OCI-LY3 (cell line): ENCODE measurements around the gene CAMSAP2.

Experiments used
- H2AFZ ChIP-seq: fragments of 200-600, 300-600 bp; shearing (Covaris generic); 2 replicates; pipeline ENCODE4 v1.6.0; 2014; ENCODE audit warnings: antibody characterized with exemption, low read depth, low read length
- H3K27ac ChIP-seq: fragments of 200-600, 300-600 bp; sonication (generic); 2 replicates; pipeline ENCODE4 v1.5.1; 2014; ENCODE audit warnings: mild to moderate bottlenecking, low read length, moderate library complexity, mixed read lengths
- H3K27me3 ChIP-seq: fragments of 200-600, 300-600 bp; sonication (generic); 2 replicates; pipeline ENCODE4 v1.6.1; 2014; ENCODE audit warnings: low read depth, low read length, mixed read lengths
- H3K36me3 ChIP-seq: fragments of 200-600, 300-600 bp; sonication (generic); replicated peaks from 2 replicates; pipeline ENCODE3; 2014; ENCODE audit warnings: low read depth, low read length, mixed read lengths
- H3K4me1 ChIP-seq: fragments of 300-600, 200-600 bp; sonication (generic); 2 replicates; pipeline ENCODE4 v1.6.1; 2014; ENCODE audit warnings: low read length, mixed read lengths
- H3K4me2 ChIP-seq: fragments of 200-600, 300-600 bp; sonication (generic); 2 replicates; pipeline ENCODE4 v1.6.1; 2014; ENCODE audit warnings: low read length, mixed read lengths
- H3K4me3 ChIP-seq: fragments of 300-600, 200-600 bp; sonication (generic); 2 replicates; pipeline ENCODE4 v1.5.1; 2014; ENCODE audit warnings: antibody characterized with exemption, mild to moderate bottlenecking, low read length, moderate library complexity
- H3K79me2 ChIP-seq: fragments of 300-600, 200-600 bp; shearing (Covaris generic); 2 replicates; pipeline ENCODE4 v1.6.1; 2014; ENCODE audit warnings: mild to moderate bottlenecking, low read length, mixed read lengths
- H3K9ac ChIP-seq: fragments of 300-600, 200-600 bp; shearing (Covaris generic); 2 replicates; pipeline ENCODE4 v1.6.0; 2014; ENCODE audit warnings: mild to moderate bottlenecking, low read length, moderate library complexity
- H3K9me3 ChIP-seq: fragments of 200-600, 300-600 bp; shearing (Covaris generic); 2 replicates; pipeline ENCODE4 v1.6.1; 2014; ENCODE audit warnings: low read length, mixed read lengths; ENCODE audit not compliant: insufficient read depth
- H4K20me1 ChIP-seq: fragments of 200-600, 300-600 bp; sonication (generic); 2 replicates; pipeline ENCODE4 v1.6.1; 2016; ENCODE audit warnings: low read length, mixed read lengths; ENCODE audit not compliant: insufficient read depth
- EZH2phosphoT487 ChIP-seq: fragments of 200-600 bp; shearing (Covaris generic); IDR thresholded peaks from 2 replicates; pipeline ENCODE4 v1.6.1; 2018; ENCODE audit warnings: antibody characterized with exemption, mixed run types, low read depth
- TF ChIP-seq, protein P1 (sequence below): fragments of 200-600, 300-600 bp; sonication (generic); IDR thresholded peaks from 2 replicates; pipeline ENCODE4 v1.5.1; 2014; ENCODE audit warnings: antibody characterized with exemption, low read length, low read depth

Gene CAMSAP2

DNA sequence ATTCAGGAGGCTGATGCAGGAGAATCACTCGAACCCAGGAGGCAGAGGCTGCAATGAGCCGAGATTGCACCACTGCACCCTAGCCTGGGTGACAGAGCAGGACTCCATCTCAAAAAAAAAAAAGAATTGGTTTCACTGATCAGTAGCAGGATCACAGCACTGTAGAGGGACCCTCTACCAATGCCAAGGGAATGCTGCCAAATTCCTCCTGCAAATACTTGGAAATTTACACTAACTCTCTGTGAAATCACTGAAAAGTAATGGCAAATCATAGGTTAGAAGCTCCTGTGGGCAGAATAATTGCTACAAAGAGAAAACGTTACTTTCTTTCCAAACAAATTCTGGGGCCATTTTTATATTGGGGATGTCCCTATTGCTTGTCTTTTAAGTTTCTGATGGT lies 127.4 kb downstream of the CAMSAP2 start:
- H3K4me3 ChIP-seq = peak overlapping the region; percentile 49
- peak overlapping the region; percentile 72 for H3K4me2 ChIP-seq
- H3K79me2 ChIP-seq = no peaks in the 10 kb centered on the region
- no peak overlapping the region for H2AFZ ChIP-seq
- no peak for TF ChIP-seq EZH2phosphoT487
- TF ChIP-seq, protein P1, sequence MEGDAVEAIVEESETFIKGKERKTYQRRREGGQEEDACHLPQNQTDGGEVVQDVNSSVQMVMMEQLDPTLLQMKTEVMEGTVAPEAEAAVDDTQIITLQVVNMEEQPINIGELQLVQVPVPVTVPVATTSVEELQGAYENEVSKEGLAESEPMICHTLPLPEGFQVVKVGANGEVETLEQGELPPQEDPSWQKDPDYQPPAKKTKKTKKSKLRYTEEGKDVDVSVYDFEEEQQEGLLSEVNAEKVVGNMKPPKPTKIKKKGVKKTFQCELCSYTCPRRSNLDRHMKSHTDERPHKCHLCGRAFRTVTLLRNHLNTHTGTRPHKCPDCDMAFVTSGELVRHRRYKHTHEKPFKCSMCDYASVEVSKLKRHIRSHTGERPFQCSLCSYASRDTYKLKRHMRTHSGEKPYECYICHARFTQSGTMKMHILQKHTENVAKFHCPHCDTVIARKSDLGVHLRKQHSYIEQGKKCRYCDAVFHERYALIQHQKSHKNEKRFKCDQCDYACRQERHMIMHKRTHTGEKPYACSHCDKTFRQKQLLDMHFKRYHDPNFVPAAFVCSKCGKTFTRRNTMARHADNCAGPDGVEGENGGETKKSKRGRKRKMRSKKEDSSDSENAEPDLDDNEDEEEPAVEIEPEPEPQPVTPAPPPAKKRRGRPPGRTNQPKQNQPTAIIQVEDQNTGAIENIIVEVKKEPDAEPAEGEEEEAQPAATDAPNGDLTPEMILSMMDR = no peak
- peaks cover 5% of the 10 kb centered on the region for H3K36me3 ChIP-seq
- H3K4me1 ChIP-seq = peaks cover 74% of the 10 kb centered on the region
- peaks cover 30% of the 10 kb centered on the region for H3K27me3 ChIP-seq
- peak overlapping the region; percentile 17 for H3K27ac ChIP-seq
- H4K20me1 ChIP-seq = no peaks in the 10 kb centered on the region
- no peaks in the 10 kb centered on the region for H3K9me3 ChIP-seq
- no peak overlapping the region for H3K9ac ChIP-seq

DNA sequence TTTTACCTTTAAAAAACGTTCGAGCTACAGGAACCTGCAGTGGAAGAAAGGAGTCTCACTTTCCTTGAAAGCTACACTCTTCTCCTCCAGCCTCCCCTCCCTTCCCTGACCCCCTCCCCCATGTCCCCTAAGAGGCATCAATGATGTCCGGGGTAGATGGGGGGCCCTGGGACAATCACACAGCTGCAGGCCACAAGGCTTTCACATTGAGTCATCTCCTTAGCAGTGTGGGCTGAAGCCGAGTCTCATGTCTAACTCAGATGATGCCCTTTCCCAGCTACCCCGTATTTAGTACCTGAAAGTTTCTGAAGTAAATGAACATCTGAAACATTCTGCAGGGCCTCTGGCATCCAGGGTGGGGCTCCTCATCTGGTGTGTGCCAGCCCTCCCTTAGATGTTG lies 127.8 kb downstream of the CAMSAP2 start:
- Histone ChIP-seq H2AFZ (no peak overlapping the region), H3K4me2 (peak overlapping the region; percentile 72), H3K27ac (peak overlapping the region; percentile 17), H3K9me3 (no peaks in the 10 kb centered on the region), H3K36me3 (peaks cover 5% of the 10 kb centered on the region), H3K4me1 (peaks cover 74% of the 10 kb centered on the region), H4K20me1 (no peaks in the 10 kb centered on the region), H3K4me3 (peak overlapping the region; percentile 49), H3K9ac (no peak overlapping the region), H3K79me2 (no peaks in the 10 kb centered on the region), H3K27me3 (peaks cover 34% of the 10 kb centered on the region)
- TF ChIP-seq, protein P1 = no peak
- peak; percentile 90 for TF ChIP-seq EZH2phosphoT487

DNA sequence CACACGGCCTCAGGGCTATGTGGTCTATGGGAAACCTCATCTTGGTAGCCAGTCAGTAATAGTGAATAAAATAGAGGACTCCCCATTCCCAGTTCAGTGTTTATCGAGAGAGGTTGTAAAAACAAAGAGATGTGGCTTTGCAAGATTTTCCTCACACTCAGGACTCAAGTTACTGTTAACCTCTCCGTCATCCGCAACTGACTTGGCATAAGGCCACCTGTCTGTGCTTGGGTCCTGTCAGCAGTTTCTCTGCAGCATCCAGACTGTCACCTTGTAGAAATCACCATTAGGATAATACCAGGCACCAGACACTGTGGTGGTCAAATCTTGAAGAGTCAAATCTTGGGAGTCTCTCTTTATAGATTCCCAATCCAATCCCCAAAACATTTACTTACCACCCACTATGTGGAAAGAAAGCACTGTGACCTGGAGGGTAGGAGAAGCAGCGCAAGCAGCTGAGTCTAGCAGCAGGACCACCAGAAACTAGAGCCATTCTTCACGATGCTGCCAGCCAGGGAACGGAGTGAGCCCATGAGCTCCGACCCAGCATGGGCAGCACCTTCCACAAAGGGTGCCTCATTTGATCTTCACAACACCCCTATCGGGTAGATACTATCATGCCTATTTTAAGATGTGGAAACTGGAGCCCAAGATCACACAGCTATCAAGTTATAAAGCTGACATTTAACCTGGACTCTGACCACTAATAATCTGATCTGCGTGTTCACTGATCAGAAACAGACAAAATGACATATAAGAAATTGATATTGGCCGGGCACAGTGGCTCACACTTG lies 128.5 kb downstream of the CAMSAP2 start:
- Histone ChIP-seq H3K9ac (0 out of 2 replicates have a peak overlapping the region, but pooled peaks have one; percentile 1), H3K9me3 (no peaks in the 10 kb centered on the region), H3K36me3 (peaks cover 5% of the 10 kb centered on the region), H3K4me2 (peak overlapping the region; percentile 72), H2AFZ (no peak overlapping the region), H3K4me3 (peak overlapping the region; percentile 49), H4K20me1 (no peaks in the 10 kb centered on the region), H3K27me3 (peaks cover 41% of the 10 kb centered on the region), H3K27ac (no peak overlapping the region), H3K79me2 (no peaks in the 10 kb centered on the region), H3K4me1 (peaks cover 68% of the 10 kb centered on the region)
- TF ChIP-seq EZH2phosphoT487 = no peak
- TF ChIP-seq, protein P1 = no peak

DNA sequence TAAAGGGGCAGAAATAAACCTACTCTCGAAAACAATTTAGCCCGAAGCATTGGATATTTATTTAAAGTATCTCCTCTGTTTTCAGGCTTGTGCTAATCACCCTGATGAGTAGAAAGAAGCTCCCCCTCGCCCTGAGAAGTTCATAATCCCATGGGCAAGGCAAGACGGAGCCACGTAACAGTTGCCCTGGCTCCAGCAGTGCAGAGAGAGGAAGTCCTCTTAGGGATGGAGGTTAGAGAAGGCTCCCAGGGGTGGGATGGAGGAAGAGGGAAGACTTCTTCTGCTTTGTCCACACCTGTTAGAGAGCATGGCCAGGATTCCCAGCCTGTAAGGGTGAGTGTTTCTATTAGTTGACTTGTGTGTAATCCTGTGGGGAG lies 130.7 kb downstream of the CAMSAP2 start:
- Histone ChIP-seq H3K4me2 (peak overlapping the region; percentile 94), H3K4me1 (peaks cover 51% of the 10 kb centered on the region), H3K27ac (peak overlapping the region; percentile 24), H3K27me3 (peaks cover 49% of the 10 kb centered on the region), H3K9ac (peak overlapping the region; percentile 32; the same call in 1 of the 2 replicates), H3K36me3 (peaks cover 5% of the 10 kb centered on the region), H3K4me3 (peak overlapping the region; percentile 65), H2AFZ (no peak overlapping the region), H3K9me3 (no peaks in the 10 kb centered on the region), H4K20me1 (no peaks in the 10 kb centered on the region), H3K79me2 (no peaks in the 10 kb centered on the region)
- TF ChIP-seq, protein P1 = no peak
- TF ChIP-seq EZH2phosphoT487 = no peak
